ENCODE data around the gene SMC4.

DNA sequence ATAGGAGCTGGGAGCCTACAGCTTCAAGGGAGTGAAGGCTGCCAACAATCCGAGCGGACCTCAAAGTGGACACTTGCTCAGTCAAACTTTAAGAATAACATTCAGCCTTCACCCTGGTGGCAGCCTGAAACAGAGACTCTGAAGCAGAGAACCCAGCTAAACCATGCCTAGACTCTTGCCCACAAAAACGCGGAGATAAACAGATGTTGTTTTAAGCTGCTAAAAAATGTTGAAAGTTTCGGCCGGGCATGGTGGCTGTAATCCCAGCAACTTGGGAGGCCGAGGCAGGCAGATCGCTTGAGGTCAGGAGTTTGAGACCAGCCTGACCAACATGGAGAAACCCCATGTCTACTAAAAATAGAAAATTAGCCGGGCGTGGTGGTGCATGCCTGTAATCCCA lies 79.9 kb downstream of the SMC4 start:
- TF ChIP-seq, protein P1, sequence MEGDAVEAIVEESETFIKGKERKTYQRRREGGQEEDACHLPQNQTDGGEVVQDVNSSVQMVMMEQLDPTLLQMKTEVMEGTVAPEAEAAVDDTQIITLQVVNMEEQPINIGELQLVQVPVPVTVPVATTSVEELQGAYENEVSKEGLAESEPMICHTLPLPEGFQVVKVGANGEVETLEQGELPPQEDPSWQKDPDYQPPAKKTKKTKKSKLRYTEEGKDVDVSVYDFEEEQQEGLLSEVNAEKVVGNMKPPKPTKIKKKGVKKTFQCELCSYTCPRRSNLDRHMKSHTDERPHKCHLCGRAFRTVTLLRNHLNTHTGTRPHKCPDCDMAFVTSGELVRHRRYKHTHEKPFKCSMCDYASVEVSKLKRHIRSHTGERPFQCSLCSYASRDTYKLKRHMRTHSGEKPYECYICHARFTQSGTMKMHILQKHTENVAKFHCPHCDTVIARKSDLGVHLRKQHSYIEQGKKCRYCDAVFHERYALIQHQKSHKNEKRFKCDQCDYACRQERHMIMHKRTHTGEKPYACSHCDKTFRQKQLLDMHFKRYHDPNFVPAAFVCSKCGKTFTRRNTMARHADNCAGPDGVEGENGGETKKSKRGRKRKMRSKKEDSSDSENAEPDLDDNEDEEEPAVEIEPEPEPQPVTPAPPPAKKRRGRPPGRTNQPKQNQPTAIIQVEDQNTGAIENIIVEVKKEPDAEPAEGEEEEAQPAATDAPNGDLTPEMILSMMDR (IDR thresholded peaks at IDR 0.05), result no peak
- no peak for TF ChIP-seq EP300 (IDR thresholded peaks at IDR 0.05)

Data from ovary (tissue), 3 donors.